Measurements from ENCODE around the gene BCL7C.

Gene BCL7C

GRCh38 chr16:30923554-30924075 lies 29.7 kb upstream of the BCL7C start, which contains the start of gene FBXL19:
Gene FBXL19 (plus strand): TSS chr16:30923572. CDS start chr16:30925755, 2,183 bp downstream.
- DNase-seq (ENCODE audit: low read depth, low spot score), result no peak
- no peak for TF ChIP-seq CTCF (IDR thresholded peaks at IDR 0.05; ENCODE audit: insufficient read depth, low read length, missing control alignments)
- CTCF ChIA-PET, result interaction anchor here (0.8 to 8.2 kb wide), 4 partner anchors 17 to 79 kb away, joined by 4 to 76 read pairs (median 4); no protein-coding TSS in a partner anchor
- POLR2A ChIA-PET, result interaction anchor here (1.5 kb wide), 1 partner anchor 148 kb away, joined by 4 read pairs; no protein-coding TSS in a partner anchor
- peak within 1 kb of the TSS; percentile 93 for H3K4me3 ChIP-seq (ENCODE audit: low read depth, low read length)

- H3K4me3 ChIP-seq (ENCODE audit: low read depth, low read length), result peak overlapping the region; percentile 93
- ChIA-PET CTCF (interaction anchor here (0.8 to 8.2 kb wide), 3 partner anchors 17 to 78 kb away, joined by 4 to 76 read pairs (median 4); no protein-coding TSS in a partner anchor), POLR2A (interaction anchor here (1.5 kb wide), 1 partner anchor 148 kb away, joined by 4 read pairs; no protein-coding TSS in a partner anchor)
- no peak for TF ChIP-seq CTCF (IDR thresholded peaks at IDR 0.05; ENCODE audit: insufficient read depth, low read length, missing control alignments)
- peak; percentile 94 for DNase-seq (ENCODE audit: low read depth, low spot score)
Measured at GRCh38 chr16:30922960-30923535, 29.2 kb upstream of the BCL7C start.

- ChIA-PET CTCF (interaction anchor here (0.6 to 1.0 kb wide), 6 partner anchors 15 to 117 kb away, joined by 3 to 22 read pairs (median 3); no protein-coding TSS in a partner anchor), POLR2A (interaction anchor here (0.5 kb wide), 1 partner anchor 27 kb away, joined by 3 read pairs; no protein-coding TSS in a partner anchor)
- TF ChIP-seq CTCF (IDR thresholded peaks at IDR 0.05; ENCODE audit: insufficient read depth, low read length, missing control alignments), result no peak
Measured at GRCh38 chr16:30922420-30922959, 28.6 kb upstream of the BCL7C start.

GRCh38 chr16:30921748-30922419 lies 28.0 kb upstream of the BCL7C start:
- ChIA-PET CTCF (interaction anchor here (0.6 to 5.8 kb wide), 8 partner anchors 14 to 116 kb away, joined by 3 to 77 read pairs (median 3); no protein-coding TSS in a partner anchor), POLR2A (interaction anchor here (0.5 to 0.6 kb wide), 2 partner anchors 26 to 161 kb away, joined by 3 read pairs; no protein-coding TSS in a partner anchor)
- peak; percentile 90 for TF ChIP-seq CTCF (IDR thresholded peaks at IDR 0.05; ENCODE audit: insufficient read depth, low read length, missing control alignments)
- DNase-seq (ENCODE audit: low read depth, low spot score), result peak; percentile 45
- H3K4me3 ChIP-seq (ENCODE audit: low read depth, low read length), result peak overlapping the region; percentile 65

More at GRCh38 chr16:30922420-30922959, 28.6 kb upstream of the BCL7C start:
- peak overlapping the region; percentile 93 for H3K4me3 ChIP-seq (ENCODE audit: low read depth, low read length)
- DNase-seq (ENCODE audit: low read depth, low spot score), result peak; percentile 97

GRCh38 chr16:30921459-30921747 lies 27.5 kb upstream of the BCL7C start:
- no peak for TF ChIP-seq CTCF (IDR thresholded peaks at IDR 0.05; ENCODE audit: insufficient read depth, low read length, missing control alignments)
- ChIA-PET POLR2A (interaction anchor here (0.6 kb wide), 1 partner anchor 160 kb away, joined by 3 read pairs; no protein-coding TSS in a partner anchor), CTCF (interaction anchor here (1.5 to 5.8 kb wide), 2 partner anchors 32 to 77 kb away, joined by 3 to 77 read pairs; no protein-coding TSS in a partner anchor)
- no peak for DNase-seq (ENCODE audit: low read depth, low spot score)
- peak overlapping the region; percentile 65 for H3K4me3 ChIP-seq (ENCODE audit: low read depth, low read length)
